Lung (tissue), 12 donors: Measurements from ENCODE around the gene NETO2. TPM values are rescaled to one million over a fixed set of nuclear protein-coding genes. Genes with fewer than 3 reads are reported as not detected.

Experiments
- ATAC-seq: fragments of 200-7000 bp; cut with Tn5 transposase; one replicate; pipeline ENCODE4 v1.9.1; 2020; ENCODE audit warnings: moderate number of reproducible peaks; ENCODE audit not compliant: insufficient read depth, low FRiP score
- DNase-seq, 3 donors: peaks; one replicate each; pipeline ENCODE4 v3.0.0-alpha.2; 2013 to 2017
- H3K27ac ChIP-seq, 2 donors: one replicate each; pipeline ENCODE4 v1.5.1; 2013; ENCODE audit warnings: mild to moderate bottlenecking in 2 of 2, moderate library complexity in 2 of 2, control low read depth in 1 of 2, inconsistent platforms in 1 of 2, low read depth in 1 of 2, low read length in 1 of 2
- H3K27me3 ChIP-seq, 3 donors: one replicate each; pipeline ENCODE4 v1.5.1; 2013; ENCODE audit warnings: low read length in 2 of 3; ENCODE audit not compliant: control insufficient read depth in 3 of 3, insufficient read depth in 3 of 3
- H3K36me3 ChIP-seq, 4 donors: one replicate each; pipeline ENCODE4 v1.5.1; 2013; ENCODE audit warnings: low read length in 4 of 4, mild to moderate bottlenecking in 1 of 4, moderate library complexity in 1 of 4; ENCODE audit not compliant: control insufficient read depth in 4 of 4, insufficient read depth in 4 of 4
- H3K4me1 ChIP-seq, 5 donors: one replicate each; pipeline ENCODE4 v1.5.1; 2013; ENCODE audit warnings: low read length in 5 of 5, mild to moderate bottlenecking in 2 of 5, moderate library complexity in 1 of 5; ENCODE audit not compliant: control insufficient read depth in 5 of 5, insufficient read depth in 5 of 5
- H3K4me3 ChIP-seq: one replicate; pipeline ENCODE4 v1.5.1; 2013; ENCODE audit warnings: mild to moderate bottlenecking, control low read depth, moderate library complexity
- H3K9ac ChIP-seq, 2 donors: one replicate each; pipeline ENCODE4 v1.5.1; 2013; ENCODE audit warnings: low read length in 2 of 2, control low read depth in 1 of 2; ENCODE audit not compliant: insufficient read depth in 1 of 2
- H3K9me3 ChIP-seq, 4 donors: one replicate each; pipeline ENCODE4 v1.5.1; 2013; ENCODE audit warnings: low read length in 3 of 4, mild to moderate bottlenecking in 1 of 4, moderate library complexity in 1 of 4; ENCODE audit not compliant: control insufficient read depth in 4 of 4, insufficient read depth in 3 of 4
- CTCF ChIP-seq: IDR thresholded peaks from 2 replicates; pipeline ENCODE4 v1.5.1; 2012; ENCODE audit warnings: mild to moderate bottlenecking; ENCODE audit errors: control extremely low read depth, extremely low read depth
- WGBS, 2 donors: extraction: QIAGEN DNeasy Blood & Tissue Kit; methylation state at CpG; one replicate each; pipeline ENCODE4 v1.1.7; 2013; 5-methylcytosine and 5-hydroxymethylcytosine counted together
- polyA plus RNA-seq, 2 donors: library from polyadenylated mRNA; stranded (reverse); fragments of 200-250 nt; gene quantifications; one replicate each; pipeline ENCODE4 v1.2.1, GENCODE V29; 2013
- total RNA-seq, 2 donors: library from RNA; depleted of rRNA in 1 of 2; stranded (reverse); fragments of >200 nt in 1 of 2; gene quantifications; one replicate each; pipeline ENCODE4 v1.2.1, GENCODE V29; 2014 to 2021
- donor health status: control.
- donor health status: control.
- donor health status: Bipolar disorder and iron deficiency.
- donor health status: healthy.
- donor health status: DM: yes; HTN: yes; CAD: no.

Gene NETO2
- total and polyA plus RNA-seq, 4 donors = 2.7 to 16.6 (median 9.7) TPM

- 89 to 90% methylated on average over 6 of the region's 6 CpGs for WGBS, 2 donors
- no peaks in the 10 kb centered on the region for H3K4me1 ChIP-seq
- H3K9ac ChIP-seq = no peak overlapping the region
- no peak for TF ChIP-seq CTCF
- H3K27me3 ChIP-seq = no peaks in the 10 kb centered on the region
- H3K9me3 ChIP-seq = no peaks in the 10 kb centered on the region
- H3K36me3 ChIP-seq = no peaks in the 10 kb centered on the region
- DNase-seq = no peak
- no peak for ATAC-seq
- H3K4me3 ChIP-seq = no peak overlapping the region
- H3K27ac ChIP-seq = no peak overlapping the region
Observed at GRCh38 chr16:47084198-47084597, 59.5 kb downstream of the NETO2 start.

- no peaks in the 10 kb centered on the region for H3K36me3 ChIP-seq
- no peaks in the 10 kb centered on the region for H3K27me3 ChIP-seq
- TF ChIP-seq CTCF = no peak
- H3K9me3 ChIP-seq = no peaks in the 10 kb centered on the region
- no peak overlapping the region for H3K4me3 ChIP-seq
- no peak overlapping the region for H3K9ac ChIP-seq
- DNase-seq = no peak
- 94 to 96% methylated on average over 2 of the region's 2 CpGs for WGBS, 2 donors
- no peaks in the 10 kb centered on the region for H3K4me1 ChIP-seq
- ATAC-seq = no peak
- no peak overlapping the region for H3K27ac ChIP-seq
Observed at GRCh38 chr16:47082099-47082865, 61.5 kb downstream of the NETO2 start.

GRCh38 chr16:47081115-47081514 lies 62.6 kb downstream of the NETO2 start:
- whole genome bisulfite sequencing, 2 donors = 87 to 90% methylated on average over 1 of the region's 1 CpG
- TF ChIP-seq CTCF = no peak
- ATAC-seq = no peak
- Histone ChIP-seq H3K27me3 (no peaks in the 10 kb centered on the region), H3K4me1 (no peaks in the 10 kb centered on the region), H3K9ac (no peak overlapping the region), H3K9me3 (no peaks in the 10 kb centered on the region), H3K27ac (no peak overlapping the region), H3K36me3 (no peaks in the 10 kb centered on the region), H3K4me3 (no peak overlapping the region)
- no peak for DNase-seq

- 78% methylated on average over 5 of the region's 5 CpGs for WGBS, 2 donors
- H3K4me3 ChIP-seq = no peak overlapping the region
- no peak for TF ChIP-seq CTCF
- H3K4me1 ChIP-seq = no peaks in the 10 kb centered on the region
- no peaks in the 10 kb centered on the region for H3K36me3 ChIP-seq
- no peak overlapping the region for H3K27ac ChIP-seq
- H3K9ac ChIP-seq = no peak overlapping the region
- no peaks in the 10 kb centered on the region for H3K9me3 ChIP-seq
- DNase-seq (no peak), ATAC-seq (no peak)
- H3K27me3 ChIP-seq = no peaks in the 10 kb centered on the region
Observed at GRCh38 chr16:47079860-47080259, 63.9 kb downstream of the NETO2 start.
